Right renal pelvis (tissue), 4 donors: Measurements from ENCODE around the gene MTHFD2. TPM values are rescaled to one million over a fixed set of nuclear protein-coding genes. Genes with fewer than 3 reads are reported as not detected.
"Not testable (repeated sequence)": the region's sequence is repeated elsewhere in the genome, so short reads cannot be mapped to it uniquely, and the experiment has no call there.

Experiments used
- DNase-seq, 4 donors: peaks; one replicate each; pipeline ENCODE4 v3.0.0-alpha.2; 2013; ENCODE audit warnings: low read depth in 4 of 4, low spot score in 3 of 4, missing footprints in 1 of 4
- polyA plus RNA-seq, 4 donors: library from polyadenylated mRNA; unstranded; fragments of 120-200 nt; gene quantifications; one replicate each; pipeline ENCODE4 v1.2.1, GENCODE V29; 2013; ENCODE audit not compliant: insufficient read length in 4 of 4

Gene MTHFD2
- polyA plus RNA-seq, 4 donors, result 26.9 to 31.4 (median 27.7) TPM

GRCh38 chr2:74226648-74227213 is 28.3 kb downstream of the MTHFD2 start:
- DNase-seq, result no peak

- no peak for DNase-seq
These were observed 29.2 kb downstream of the MTHFD2 start for GRCh38 chr2:74227646-74228045.

DNA sequence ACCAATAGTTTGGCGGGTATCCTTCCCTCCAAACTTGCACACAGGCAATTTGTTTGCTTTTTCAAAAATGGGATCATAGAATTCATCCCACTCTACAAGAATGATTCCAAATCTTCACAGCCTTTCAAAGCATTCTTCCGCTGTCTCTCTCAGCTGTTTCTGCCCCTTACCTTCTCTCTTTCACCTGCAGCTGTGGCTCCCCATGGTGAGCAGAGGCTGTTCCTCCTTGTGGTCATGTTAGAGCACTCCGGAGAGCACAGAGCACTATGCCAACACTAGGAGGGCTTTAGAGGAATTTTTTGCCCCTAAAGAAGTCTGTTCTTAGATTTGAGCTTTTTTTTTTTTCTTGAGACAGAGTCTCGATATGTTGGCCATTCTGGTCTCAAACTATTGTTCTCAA is 30.4 kb downstream of the MTHFD2 start:
- no peak for DNase-seq

DNA sequence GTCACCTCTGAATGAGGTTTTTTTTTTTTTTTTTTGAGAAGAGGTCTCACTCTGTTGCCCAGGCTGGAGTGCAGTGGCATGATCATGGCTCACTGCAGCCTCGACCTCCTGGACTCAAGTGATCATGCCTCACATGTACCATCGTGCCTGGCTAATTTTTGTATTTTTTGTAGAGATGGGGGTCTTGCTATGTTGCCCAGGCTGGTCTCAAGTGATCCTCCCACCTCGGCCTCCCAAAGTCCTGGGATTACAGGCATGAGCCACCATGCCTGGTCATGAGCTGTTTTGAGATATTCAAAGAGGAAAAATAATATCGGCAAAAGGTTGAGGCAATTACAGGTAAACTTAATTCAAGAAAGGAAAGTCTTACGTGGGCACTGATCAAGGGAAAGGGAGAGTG is 31.4 kb downstream of the MTHFD2 start:
- DNase-seq, result not testable (repeated sequence)

DNA sequence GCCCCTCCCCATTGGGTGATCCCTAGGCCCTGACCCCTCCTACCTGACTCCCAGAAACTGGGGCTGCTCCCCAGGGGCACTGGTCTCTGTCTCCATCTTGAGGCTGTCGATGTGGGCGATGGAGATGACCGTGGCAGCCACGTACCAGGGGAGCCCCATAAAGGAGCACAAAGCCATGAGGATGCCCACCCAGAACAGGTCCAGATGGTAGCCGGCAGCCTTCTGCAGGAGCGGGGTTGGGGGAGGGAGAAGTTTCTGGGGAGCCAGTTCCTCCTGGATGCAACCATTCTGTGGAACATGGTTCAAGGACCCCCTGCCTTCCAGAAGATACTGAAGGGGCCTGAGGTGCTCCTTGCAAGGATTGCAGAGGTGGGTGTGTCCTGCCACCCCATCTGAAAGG is 34.0 kb downstream of the MTHFD2 start:
- DNase-seq, result no peak

- no peak for DNase-seq
These were observed 35.2 kb downstream of the MTHFD2 start for GRCh38 chr2:74233648-74234047.

- DNase-seq, result no peak
These were observed 36.6 kb downstream of the MTHFD2 start for GRCh38 chr2:74235041-74235440.

GRCh38 chr2:74238879-74239278 is 40.5 kb downstream of the MTHFD2 start:
- no peak for DNase-seq

GRCh38 chr2:74239346-74239745 is 40.9 kb downstream of the MTHFD2 start:
- no peak for DNase-seq

GRCh38 chr2:74242354-74243071 is 44.1 kb downstream of the MTHFD2 start:
- DNase-seq, result no peak

DNA sequence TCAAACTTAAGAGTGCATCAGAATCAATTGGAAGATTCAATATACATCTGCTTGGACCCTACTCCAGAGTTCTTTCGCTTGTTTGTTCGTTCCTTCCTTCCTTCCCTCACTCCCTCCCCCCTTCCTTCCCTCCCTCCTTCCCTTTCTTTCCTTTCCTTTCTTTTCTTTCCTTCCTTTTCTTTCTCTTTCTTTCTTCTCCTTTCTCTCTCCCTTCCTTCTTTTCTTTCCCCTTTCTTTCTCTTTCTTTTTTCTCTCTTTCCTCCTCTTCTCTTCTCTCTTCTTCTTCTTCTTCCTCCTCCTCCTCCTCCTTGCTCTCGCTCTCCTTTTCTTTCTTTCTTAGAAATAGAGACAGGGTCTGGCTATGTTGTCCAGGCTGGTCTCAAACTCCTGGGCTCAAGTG is 45.9 kb downstream of the MTHFD2 start:
- no peak for DNase-seq

GRCh38 chr2:74246496-74247195 is 48.2 kb downstream of the MTHFD2 start:
- DNase-seq, result no peak

DNA sequence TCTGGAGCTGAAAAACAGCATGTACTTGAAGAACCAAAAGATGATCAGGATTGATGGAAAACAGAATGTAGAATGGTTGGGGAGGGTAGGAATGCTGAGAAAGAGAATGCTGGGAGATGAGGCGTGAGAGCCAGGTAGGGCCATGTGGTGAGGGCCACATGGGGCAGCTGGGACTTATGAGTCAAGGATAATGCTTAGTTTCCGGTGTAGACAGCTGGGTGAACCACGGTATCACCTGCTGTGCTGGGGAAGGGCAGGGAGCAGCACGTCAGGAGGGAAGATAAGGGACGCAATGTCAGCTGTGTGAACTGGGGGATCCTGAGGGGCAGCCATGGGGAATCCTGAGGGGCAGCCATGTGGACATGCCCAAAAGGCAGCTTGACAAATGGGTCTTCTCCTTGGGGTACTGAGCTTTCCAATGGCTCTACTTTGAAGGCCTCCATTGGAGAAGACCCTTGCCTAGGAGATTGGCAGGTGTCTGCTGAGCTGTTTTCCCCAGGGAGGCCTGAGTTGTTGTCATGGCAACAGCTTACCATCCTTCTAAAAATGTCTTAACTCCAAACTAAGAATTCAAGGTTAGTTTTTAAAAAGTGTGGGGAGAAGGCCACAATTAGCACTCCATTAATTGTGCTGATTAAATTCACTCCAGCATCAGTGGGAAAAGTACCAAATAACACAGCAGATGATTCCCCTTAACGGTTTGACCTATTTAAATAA is 51.1 kb downstream of the MTHFD2 start:
- no peak for DNase-seq

DNA sequence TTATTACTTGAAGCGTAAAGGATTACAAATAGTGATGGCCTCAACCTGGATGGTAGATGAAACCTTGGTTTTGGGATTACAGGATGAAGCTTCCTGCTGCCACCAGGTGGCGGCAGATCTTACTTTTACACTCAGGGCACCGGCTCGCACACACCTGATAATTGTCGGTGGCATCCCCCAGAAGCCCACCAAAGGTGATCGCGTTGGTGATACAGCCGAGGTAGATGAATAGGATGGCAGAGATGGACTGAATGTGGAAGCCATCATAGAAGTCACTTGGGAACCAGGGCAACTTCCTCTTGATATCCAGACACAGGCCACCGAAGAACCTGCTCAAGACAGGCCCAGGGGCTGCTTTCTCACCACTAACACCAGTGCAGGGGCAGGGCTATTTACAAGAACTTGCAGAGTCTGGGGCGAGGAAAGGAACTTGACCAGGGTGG is 51.8 kb downstream of the MTHFD2 start:
- DNase-seq, result peak; percentile 12 to 51 (median 33)

GRCh38 chr2:74252036-74252435 is 53.6 kb downstream of the MTHFD2 start:
- DNase-seq, result no peak

- DNase-seq, result no peak
These were observed 54.4 kb downstream of the MTHFD2 start for GRCh38 chr2:74252862-74253261.

GRCh38 chr2:74253306-74253970 is 55.0 kb downstream of the MTHFD2 start:
- DNase-seq, result no peak

DNA sequence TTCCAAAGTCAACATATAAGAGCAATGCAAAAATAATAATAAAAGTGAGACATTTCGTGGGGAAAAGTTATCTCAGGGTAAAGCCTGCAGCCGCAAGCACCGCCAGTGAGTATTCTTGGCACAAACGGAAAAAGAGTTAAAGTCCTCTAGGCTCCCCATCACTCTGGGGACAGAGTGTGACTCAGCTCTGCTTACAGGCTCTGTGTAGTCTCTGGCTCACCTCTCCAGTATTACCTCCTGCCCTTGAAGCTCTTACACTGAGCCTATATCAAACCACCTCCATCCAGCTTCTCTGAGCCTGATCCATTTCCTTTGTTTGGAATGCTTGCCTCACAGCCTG is 55.5 kb downstream of the MTHFD2 start:
- no peak for DNase-seq

GRCh38 chr2:74255660-74256213 is 57.3 kb downstream of the MTHFD2 start:
- no peak for DNase-seq

GRCh38 chr2:74259191-74259590 is 60.8 kb downstream of the MTHFD2 start:
- no peak for DNase-seq

DNA sequence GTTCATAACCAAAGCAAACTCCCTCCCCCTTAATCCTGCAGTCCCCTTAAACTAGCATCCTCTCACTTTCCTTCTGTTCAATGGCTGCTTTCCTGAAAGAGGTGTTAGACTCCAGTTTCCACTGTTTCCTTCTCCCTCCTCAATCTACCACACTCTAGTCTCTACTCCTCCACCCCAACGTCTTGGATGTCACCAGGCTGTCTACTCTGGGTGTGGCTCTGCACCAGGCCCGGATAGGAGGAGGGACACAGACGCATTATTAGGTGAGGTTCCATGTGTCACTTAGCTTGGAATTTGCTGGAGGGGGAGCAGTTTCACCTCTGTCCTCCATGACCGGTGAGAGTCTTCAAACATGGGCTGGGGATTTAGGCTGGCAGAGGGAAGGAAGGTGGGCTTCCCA is 61.3 kb downstream of the MTHFD2 start:
- DNase-seq, result no peak
